Stimulated activated CD8-positive, alpha-beta memory T cell treated with anti-CD3 and anti-CD28 coated beads, Interleukin-7, amount 100 ng/mL, for 1 hour (primary cell): ENCODE results near the gene MRTFB.
"Not testable (repeated sequence)": the region's sequence is repeated elsewhere in the genome, so short reads cannot be mapped to it uniquely, and the experiment has no call there.

Source experiments
- DNase-seq, 2 donors: peaks; one replicate each; pipeline ENCODE4 v3.0.0-alpha.2; 2020; ENCODE audit warnings: low read depth in 2 of 2

Gene MRTFB

GRCh38 chr16:14070877-14071575, at the start of gene MRTFB:
TSS of gene MRTFB (plus strand) at chr16:14071319. CDS start at chr16:14140607, 69,288 bp downstream.
- peak; percentile 51 to 65 for DNase-seq

- DNase-seq = not testable (repeated sequence)
Measured at GRCh38 chr16:14023526-14023925, 47.6 kb upstream of the MRTFB start.

- DNase-seq = no peak
Measured at GRCh38 chr16:14024283-14024682, 46.8 kb upstream of the MRTFB start.

GRCh38 chr16:14026572-14027285, 44.4 kb upstream of the MRTFB start:
- no peak for DNase-seq

GRCh38 chr16:14028202-14028601, 42.9 kb upstream of the MRTFB start:
- no peak for DNase-seq

GRCh38 chr16:14029658-14030057, 41.5 kb upstream of the MRTFB start:
- no peak for DNase-seq

GRCh38 chr16:14035092-14035491, 36.0 kb upstream of the MRTFB start:
- DNase-seq = no peak

- DNase-seq = no peak
Measured at GRCh38 chr16:14036889-14037288, 34.2 kb upstream of the MRTFB start.

GRCh38 chr16:14037960-14038359, 33.2 kb upstream of the MRTFB start:
- no peak for DNase-seq

GRCh38 chr16:14041164-14041563, 30.0 kb upstream of the MRTFB start:
- no peak for DNase-seq

GRCh38 chr16:14042706-14043105, 28.4 kb upstream of the MRTFB start:
- DNase-seq = no peak

- DNase-seq = no peak
Measured at GRCh38 chr16:14043278-14043677, 27.8 kb upstream of the MRTFB start.

GRCh38 chr16:14043793-14044192, 27.3 kb upstream of the MRTFB start:
- DNase-seq = no peak

GRCh38 chr16:14047121-14047859, 23.8 kb upstream of the MRTFB start:
- DNase-seq = not testable (repeated sequence)

- DNase-seq = no peak
Measured at GRCh38 chr16:14050291-14051027, 20.7 kb upstream of the MRTFB start.

GRCh38 chr16:14051103-14051729, 19.9 kb upstream of the MRTFB start:
- no peak for DNase-seq

GRCh38 chr16:14056970-14057369, 14.1 kb upstream of the MRTFB start:
- no peak for DNase-seq

- DNase-seq = no peak
Measured at GRCh38 chr16:14057878-14058382, 13.2 kb upstream of the MRTFB start.

GRCh38 chr16:14061732-14062259, 9.3 kb upstream of the MRTFB start:
- DNase-seq = no peak

GRCh38 chr16:14062261-14062660, 8.9 kb upstream of the MRTFB start:
- DNase-seq = no peak
